Calu3 (cell line): ENCODE results near the gene AMBP. TPM values are rescaled to one million over a fixed set of nuclear protein-coding genes. Genes with fewer than 3 reads are reported as not detected.

Experiments used
- Bru-seq: library from RNA; stranded (reverse); fragments of 400-500 nt; gene quantifications from one replicate; lab custom pipeline; 2021; lab: Mats Ljungman, UMichigan
- BruChase-seq, 2 experiments: library from RNA; stranded (reverse); fragments of 400-500 nt; gene quantifications; one replicate each; lab custom pipeline; 2021; lab: Mats Ljungman, UMichigan
- BruUV-seq: library from RNA; stranded (reverse); fragments of 400-500 nt; replicated peaks from 2 replicates; lab custom pipeline; 2021; lab: Mats Ljungman, UMichigan
- CTCF ChIA-PET: fragments of 300-600 bp; sonication (Branson Sonifier 250); formaldehyde crosslinking; loops from one replicate; lab custom pipeline; 2022; ENCODE audit warnings: antibody characterized with exemption; lab: Charles Lee
- DNase-seq: peaks from one replicate; pipeline ENCODE4 v3.0.0; 2022
- H3K27ac Mint-ChIP-seq: one replicate; pipeline ENCODE4 v1.8.0; 2022; ENCODE audit warnings: mixed read lengths; ENCODE audit not compliant: unreplicated experiment
- H3K27me3 Mint-ChIP-seq: one replicate; pipeline ENCODE4 v1.8.0; 2022; ENCODE audit warnings: mixed read lengths; ENCODE audit not compliant: unreplicated experiment
- H3K36me3 Mint-ChIP-seq: one replicate; pipeline ENCODE4 v1.8.0; 2022; ENCODE audit warnings: mild to moderate bottlenecking, moderate library complexity, mixed read lengths; ENCODE audit not compliant: insufficient read depth, unreplicated experiment
- H3K4me1 Mint-ChIP-seq: one replicate; pipeline ENCODE4 v1.8.0; 2022; ENCODE audit warnings: mild to moderate bottlenecking, low read depth, mixed read lengths; ENCODE audit not compliant: unreplicated experiment
- H3K4me3 Mint-ChIP-seq: one replicate; pipeline ENCODE4 v1.8.0; 2022; ENCODE audit warnings: mild to moderate bottlenecking, low read depth, moderate library complexity, mixed read lengths; ENCODE audit not compliant: unreplicated experiment
- H3K9me3 Mint-ChIP-seq: one replicate; pipeline ENCODE4 v1.8.0; 2022; ENCODE audit warnings: low read depth, mixed read lengths; ENCODE audit not compliant: unreplicated experiment
- CTCF ChIP-seq: fragments of 200-600 bp; IDR thresholded peaks from one replicate; pipeline ENCODE4 v1.8.0; 2022; ENCODE audit warnings: antibody characterized with exemption; ENCODE audit not compliant: unreplicated experiment
- intact Hi-C: fragments of 100-400 bp; cut with micrococcal nuclease; formaldehyde crosslinking; loops from one replicate; pipeline ENCODE4 v1.10.0; 2022; ENCODE audit not compliant: unreplicated experiment
- long read RNA-seq: library from polyadenylated mRNA; stranded (forward); transcript quantifications from one replicate; pipeline ENCODE4 v2.0.0, GENCODE V29; 2022
- total RNA-seq: library from RNA; stranded (reverse); gene quantifications from 2 replicates; pipeline ENCODE4 v1.2.3, GENCODE V29; 2022

Gene AMBP
- 2.7 and 3.9 TPM in 2 replicates for total RNA-seq
- percentile 20 among the genes with signal in this experiment for Bru-seq, nascent RNA
- BruChase-seq, experiment 1, labeled RNA remaining after a 6-hour chase, result percentile 25 among the genes with signal in this experiment
- percentile 18 among the genes with signal in this experiment for BruChase-seq, experiment 2, labeled RNA remaining after a 2-hour chase
- long read RNA-seq, transcript AMBP-201 (10 exons, 1,434 nt), result major isoform, 9 of 9 reads
- long read RNA-seq, partial matches to known transcripts, result 0 of 9 reads
- long read RNA-seq, other reads (novel, unspliced or antisense), result 0 of 9 reads

- CTCF ChIA-PET, result interaction anchor here (0.9 kb wide), 1 partner anchor 14 kb away, joined by 3 read pairs; no protein-coding TSS in a partner anchor
- Mint-ChIP-seq H3K4me1 (peaks cover 46% of the 10 kb centered on the region), H3K27ac (no peak within 1 kb of the TSS), H3K36me3 (peaks cover 27% of the 10 kb centered on the region), H3K27me3 (no peaks in the 10 kb centered on the region), H3K9me3 (peaks cover 3% of the 10 kb centered on the region), H3K4me3 (no peak within 1 kb of the TSS)
- peak; percentile 24 for DNase-seq
- TF ChIP-seq CTCF, result no peak
- intact Hi-C loops, result no loop called here
- no TSS peak for BruUV-seq
Measured at GRCh38 chr9:114078021-114078780, at the start of gene AMBP. TSS of gene AMBP (minus strand) at chr9:114078300. CDS start at chr9:114078209, 91 bp downstream.

GRCh38 chr9:114126247-114127060 lies 48.4 kb upstream of the AMBP start:
- Mint-ChIP-seq H3K4me3 (no peak overlapping the region), H3K27me3 (peaks cover 13% of the 10 kb centered on the region), H3K9me3 (peaks cover 3% of the 10 kb centered on the region), H3K27ac (no peak overlapping the region), H3K4me1 (no peaks in the 10 kb centered on the region), H3K36me3 (no peaks in the 10 kb centered on the region)
- no peak for DNase-seq
- intact Hi-C loops, result no loop called here
- no peak for TF ChIP-seq CTCF
- CTCF ChIA-PET, result interaction anchor here (0.6 kb wide), 1 partner anchor 57 kb away, joined by 7 read pairs; no protein-coding TSS in a partner anchor
- no TSS peak for BruUV-seq

- CTCF ChIA-PET, result no interaction called here
- Mint-ChIP-seq H3K4me1 (peaks cover 5% of the 10 kb centered on the region), H3K27me3 (peaks cover 13% of the 10 kb centered on the region), H3K27ac (no peak overlapping the region), H3K4me3 (no peak overlapping the region), H3K9me3 (peaks cover 5% of the 10 kb centered on the region), H3K36me3 (no peaks in the 10 kb centered on the region)
- DNase-seq, result no peak
- TF ChIP-seq CTCF, result no peak
- no TSS peak for BruUV-seq
- intact Hi-C loops, result no loop called here
Measured at GRCh38 chr9:114125476-114126013, 47.4 kb upstream of the AMBP start.
